Stomach (tissue), 4 donors: ENCODE measurements around the gene PACS2.

Source experiments
- EP300 ChIP-seq: sonication (generic); formaldehyde crosslinking; IDR thresholded peaks from one replicate; pipeline ENCODE4 v1.6.1; 2017; ENCODE audit warnings: antibody characterized with exemption
- POLR2A ChIP-seq, 4 donors: fragments of 450-650 bp; IDR thresholded peaks; one replicate each; pipeline ENCODE4 v1.6.1; 2016; ENCODE audit warnings: antibody characterized with exemption in 4 of 4, control low read depth in 2 of 4, mild to moderate bottlenecking in 1 of 4, moderate library complexity in 1 of 4
- POLR2AphosphoS5 ChIP-seq, 3 donors: sonication (generic); formaldehyde crosslinking; IDR thresholded peaks; one replicate each; pipeline ENCODE4 v1.6.1; 2016; ENCODE audit warnings: antibody characterized with exemption in 3 of 3
- TF ChIP-seq, protein P1 (sequence below), 7 experiments: fragments of 450-650 bp in 4 of 7; fragments of 200-600 bp in 3 of 7; sonication (generic) in 3 of 7; IDR thresholded peaks; one replicate each; pipeline ENCODE4 v1.5.1; 2016 to 2019; ENCODE audit warnings: antibody characterized with exemption in 7 of 7, control low read depth in 2 of 7, mild to moderate bottlenecking in 1 of 7

DNA sequence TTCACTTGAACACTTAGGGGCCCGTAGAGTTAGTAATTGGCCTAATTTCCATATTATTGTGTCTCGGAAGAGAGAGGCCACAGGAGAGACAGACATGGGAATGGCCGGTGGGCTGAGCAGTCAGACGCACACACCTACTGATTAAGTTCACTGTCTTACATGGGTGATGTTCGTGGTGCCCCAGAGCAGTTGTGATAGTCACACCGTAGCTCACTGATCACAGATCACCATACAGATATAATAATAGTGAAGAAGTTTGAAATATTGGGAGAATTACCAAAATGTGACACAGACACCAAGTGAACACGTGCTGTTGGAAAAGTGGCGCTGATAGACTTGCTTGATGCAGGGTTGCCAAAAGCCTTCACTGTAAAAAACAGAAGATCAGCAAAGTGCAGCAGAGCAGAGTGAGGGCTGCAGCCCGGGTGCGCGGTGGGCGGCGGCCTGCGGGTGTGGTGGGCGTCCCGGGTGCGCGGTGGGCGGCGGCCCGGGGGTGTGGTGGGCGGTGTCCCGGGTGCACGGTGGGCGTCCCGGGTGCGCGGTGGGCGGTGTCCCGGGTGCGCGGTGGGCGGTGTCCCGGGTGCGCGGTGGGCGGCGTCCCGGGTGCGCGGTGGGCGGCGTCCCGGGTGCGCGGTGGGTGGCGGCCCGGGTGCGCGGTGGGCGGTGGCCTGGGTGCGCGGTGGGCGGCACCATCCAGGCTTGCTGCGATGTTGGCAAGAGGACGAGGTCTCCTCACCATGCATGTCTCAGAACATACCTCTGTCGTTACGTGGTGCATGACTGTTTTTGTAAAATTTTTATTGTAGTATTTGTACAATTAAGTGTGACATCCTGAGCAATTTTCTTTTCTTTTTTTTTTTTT lies 49.5 kb downstream of the PACS2 start:
- TF ChIP-seq, protein P1, sequence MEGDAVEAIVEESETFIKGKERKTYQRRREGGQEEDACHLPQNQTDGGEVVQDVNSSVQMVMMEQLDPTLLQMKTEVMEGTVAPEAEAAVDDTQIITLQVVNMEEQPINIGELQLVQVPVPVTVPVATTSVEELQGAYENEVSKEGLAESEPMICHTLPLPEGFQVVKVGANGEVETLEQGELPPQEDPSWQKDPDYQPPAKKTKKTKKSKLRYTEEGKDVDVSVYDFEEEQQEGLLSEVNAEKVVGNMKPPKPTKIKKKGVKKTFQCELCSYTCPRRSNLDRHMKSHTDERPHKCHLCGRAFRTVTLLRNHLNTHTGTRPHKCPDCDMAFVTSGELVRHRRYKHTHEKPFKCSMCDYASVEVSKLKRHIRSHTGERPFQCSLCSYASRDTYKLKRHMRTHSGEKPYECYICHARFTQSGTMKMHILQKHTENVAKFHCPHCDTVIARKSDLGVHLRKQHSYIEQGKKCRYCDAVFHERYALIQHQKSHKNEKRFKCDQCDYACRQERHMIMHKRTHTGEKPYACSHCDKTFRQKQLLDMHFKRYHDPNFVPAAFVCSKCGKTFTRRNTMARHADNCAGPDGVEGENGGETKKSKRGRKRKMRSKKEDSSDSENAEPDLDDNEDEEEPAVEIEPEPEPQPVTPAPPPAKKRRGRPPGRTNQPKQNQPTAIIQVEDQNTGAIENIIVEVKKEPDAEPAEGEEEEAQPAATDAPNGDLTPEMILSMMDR (IDR thresholded peaks at IDR 0.05) = no peak
- no peak for TF ChIP-seq POLR2A (IDR thresholded peaks at IDR 0.05)
- TF ChIP-seq EP300 = no peak
- TF ChIP-seq POLR2AphosphoS5 (IDR thresholded peaks at IDR 0.05) = no peak
